Skeletal muscle satellite cell (primary cell): ENCODE measurements around the gene TBL2.
"Not testable (repeated sequence)": the region's sequence is repeated elsewhere in the genome, so short reads cannot be mapped to it uniquely, and the experiment has no call there.

Experiments used
- H3K27me3 ChIP-seq: 2 replicates; pipeline ENCODE4 v1.7.0; 2013; ENCODE audit warnings: low read length; ENCODE audit not compliant: control insufficient read depth, insufficient read depth
- H3K36me3 ChIP-seq: 2 replicates; pipeline ENCODE4 v1.7.0; 2013; ENCODE audit warnings: mild to moderate bottlenecking, control low read depth, low read length; ENCODE audit not compliant: insufficient read depth
- H3K4me1 ChIP-seq: 2 replicates; pipeline ENCODE4 v1.7.0; 2013; ENCODE audit warnings: low read length; ENCODE audit not compliant: control insufficient read depth, insufficient read depth
- H3K4me2 ChIP-seq: 2 replicates; pipeline ENCODE4 v1.7.0; 2013; ENCODE audit warnings: mild to moderate bottlenecking, low read length
- H3K4me3 ChIP-seq: 2 replicates; pipeline ENCODE4 v1.7.0; 2013; ENCODE audit warnings: low read length
- H3K9ac ChIP-seq: 2 replicates; pipeline ENCODE4 v1.7.0; 2013; ENCODE audit warnings: mild to moderate bottlenecking, low read depth, low read length, moderate library complexity
- H3K9me3 ChIP-seq: replicated peaks from 2 replicates; pipeline ENCODE4 v1.7.0; 2013; ENCODE audit warnings: mild to moderate bottlenecking, control low read depth, low read length

TBL2 gene

GRCh38 chr7:73541722-73542121 lies 36.7 kb downstream of the TBL2 start:
- H3K4me1 ChIP-seq, result no peaks in the 10 kb centered on the region
- H3K27me3 ChIP-seq, result no peaks in the 10 kb centered on the region
- H3K9me3 ChIP-seq, result no peaks in the 10 kb centered on the region
- H3K4me3 ChIP-seq, result no peak overlapping the region
- peaks cover 57% of the 10 kb centered on the region for H3K36me3 ChIP-seq
- H3K4me2 ChIP-seq, result no peak overlapping the region
- H3K9ac ChIP-seq, result no peak overlapping the region

- Histone ChIP-seq H3K9me3 (no peaks in the 10 kb centered on the region), H3K9ac (no peak overlapping the region), H3K4me3 (no peak overlapping the region), H3K36me3 (peaks cover 66% of the 10 kb centered on the region), H3K4me2 (no peak overlapping the region), H3K27me3 (no peaks in the 10 kb centered on the region), H3K4me1 (no peaks in the 10 kb centered on the region)
These were observed 38.7 kb downstream of the TBL2 start for GRCh38 chr7:73539709-73540108.

- H3K4me2 ChIP-seq, H3K4me1 ChIP-seq, H3K27me3 ChIP-seq, H3K9ac ChIP-seq, H3K9me3 ChIP-seq, H3K4me3 ChIP-seq: not testable (repeated sequence)
- H3K36me3 ChIP-seq, result peaks cover 63% of the 10 kb centered on the region
These were observed 39.9 kb downstream of the TBL2 start for GRCh38 chr7:73538510-73538909.

GRCh38 chr7:73537051-73537450 lies 41.3 kb downstream of the TBL2 start:
- no peaks in the 10 kb centered on the region for H3K4me1 ChIP-seq
- no peak overlapping the region for H3K4me2 ChIP-seq
- no peaks in the 10 kb centered on the region for H3K27me3 ChIP-seq
- H3K36me3 ChIP-seq, result peaks cover 54% of the 10 kb centered on the region
- no peak overlapping the region for H3K4me3 ChIP-seq
- no peaks in the 10 kb centered on the region for H3K9me3 ChIP-seq
- H3K9ac ChIP-seq, result no peak overlapping the region

- no peak overlapping the region for H3K9ac ChIP-seq
- peaks cover 49% of the 10 kb centered on the region for H3K36me3 ChIP-seq
- H3K4me1 ChIP-seq, result no peaks in the 10 kb centered on the region
- H3K9me3 ChIP-seq, result no peaks in the 10 kb centered on the region
- no peaks in the 10 kb centered on the region for H3K27me3 ChIP-seq
- no peak overlapping the region for H3K4me2 ChIP-seq
- no peak overlapping the region for H3K4me3 ChIP-seq
These were observed 41.9 kb downstream of the TBL2 start for GRCh38 chr7:73536479-73536878.

GRCh38 chr7:73535918-73536317 lies 42.5 kb downstream of the TBL2 start:
- H3K9ac ChIP-seq, H3K4me1 ChIP-seq, H3K4me3 ChIP-seq, H3K9me3 ChIP-seq, H3K4me2 ChIP-seq, H3K27me3 ChIP-seq: not testable (repeated sequence)
- H3K36me3 ChIP-seq, result peaks cover 46% of the 10 kb centered on the region

GRCh38 chr7:73533742-73534141 lies 44.6 kb downstream of the TBL2 start:
- Histone ChIP-seq H3K36me3 (peaks cover 31% of the 10 kb centered on the region), H3K9ac (no peak overlapping the region), H3K27me3 (no peaks in the 10 kb centered on the region), H3K4me3 (no peak overlapping the region), H3K9me3 (no peaks in the 10 kb centered on the region), H3K4me1 (no peaks in the 10 kb centered on the region), H3K4me2 (no peak overlapping the region)

- H3K27me3 ChIP-seq, result no peaks in the 10 kb centered on the region
- H3K4me2 ChIP-seq, result no peak overlapping the region
- peaks cover 7% of the 10 kb centered on the region for H3K4me1 ChIP-seq
- H3K9me3 ChIP-seq, result no peaks in the 10 kb centered on the region
- H3K9ac ChIP-seq, result no peak overlapping the region
- peaks cover 15% of the 10 kb centered on the region for H3K36me3 ChIP-seq
- H3K4me3 ChIP-seq, result no peak overlapping the region
These were observed 46.2 kb downstream of the TBL2 start for GRCh38 chr7:73532224-73532623.

- H3K4me2 ChIP-seq, result no peak overlapping the region
- H3K36me3 ChIP-seq, result peaks cover 2% of the 10 kb centered on the region
- H3K4me3 ChIP-seq, result no peak overlapping the region
- H3K9me3 ChIP-seq, result no peaks in the 10 kb centered on the region
- H3K9ac ChIP-seq, result no peak overlapping the region
- no peaks in the 10 kb centered on the region for H3K27me3 ChIP-seq
- peaks cover 7% of the 10 kb centered on the region for H3K4me1 ChIP-seq
These were observed 47.6 kb downstream of the TBL2 start for GRCh38 chr7:73530800-73531199.

GRCh38 chr7:73526896-73527821 lies 51.2 kb downstream of the TBL2 start:
- Histone ChIP-seq H3K9ac (no peak overlapping the region), H3K36me3 (no peaks in the 10 kb centered on the region), H3K4me2 (no peak overlapping the region), H3K4me1 (peaks cover 7% of the 10 kb centered on the region), H3K27me3 (no peaks in the 10 kb centered on the region), H3K4me3 (no peak overlapping the region), H3K9me3 (no peaks in the 10 kb centered on the region)

- H3K4me1 ChIP-seq, H3K9ac ChIP-seq: not testable (repeated sequence)
These were observed 52.3 kb downstream of the TBL2 start for GRCh38 chr7:73526158-73526494.

More at GRCh38 chr7:73526158-73526494, 52.3 kb downstream of the TBL2 start:
- H3K36me3 ChIP-seq, H3K9me3 ChIP-seq, H3K4me2 ChIP-seq, H3K4me3 ChIP-seq, H3K27me3 ChIP-seq: not testable (repeated sequence)
